Astrocyte (in vitro differentiated cells and primary cell): ENCODE measurements around the gene TRPM2. TPM values are rescaled to one million over a fixed set of nuclear protein-coding genes. Genes with fewer than 3 reads are reported as not detected.

Experiments
- DNase-seq: peaks from one replicate; pipeline ENCODE4 v3.0.0-alpha.2; 2010; ENCODE audit warnings: low read depth
- FAIRE-seq: peaks from 2 replicates; lab custom pipeline; 2011; peaks lifted over from hg19 to GRCh38; lab: Jason Lieb, UNC
- H2AFZ ChIP-seq: 2 replicates; pipeline ENCODE4 v1.6.0; 2012; ENCODE audit warnings: low read depth, low read length, inconsistent platforms
- H3K27ac ChIP-seq: 2 replicates; pipeline ENCODE4 v1.5.1; 2011; ENCODE audit warnings: low read depth, low read length, inconsistent platforms
- H3K27me3 ChIP-seq: 2 replicates; pipeline ENCODE4 v1.6.0; 2011; ENCODE audit warnings: low read length, inconsistent platforms; ENCODE audit not compliant: insufficient read depth
- H3K36me3 ChIP-seq: 2 replicates; pipeline ENCODE4 v1.5.1; 2011; ENCODE audit warnings: low read length, inconsistent platforms; ENCODE audit not compliant: insufficient read depth
- H3K4me1 ChIP-seq: 2 replicates; pipeline ENCODE4 v1.5.1; 2011; ENCODE audit warnings: low read length, inconsistent platforms; ENCODE audit not compliant: insufficient read depth
- H3K4me2 ChIP-seq: 2 replicates; pipeline ENCODE4 v1.6.0; 2012; ENCODE audit warnings: low read length, inconsistent platforms
- H3K4me3 ChIP-seq: 2 replicates; pipeline ENCODE4 v1.5.1; 2011; ENCODE audit warnings: low read depth, mild to moderate bottlenecking, low read length, inconsistent platforms; ENCODE audit not compliant: insufficient read depth
- H3K79me2 ChIP-seq: 2 replicates; pipeline ENCODE4 v1.6.0; 2012; ENCODE audit warnings: mild to moderate bottlenecking, low read length, inconsistent platforms; ENCODE audit not compliant: insufficient read depth
- H3K9ac ChIP-seq: 2 replicates; pipeline ENCODE4 v1.6.0; 2012; ENCODE audit warnings: mild to moderate bottlenecking, low read length, inconsistent platforms
- H3K9me3 ChIP-seq: 2 replicates; pipeline ENCODE4 v1.5.1; 2012; ENCODE audit warnings: low read depth, mild to moderate bottlenecking, low read length, inconsistent platforms; ENCODE audit not compliant: insufficient read depth
- H4K20me1 ChIP-seq: 2 replicates; pipeline ENCODE4 v1.6.0; 2012; ENCODE audit warnings: low read length, inconsistent platforms; ENCODE audit not compliant: insufficient read depth
- H3K27ac Mint-ChIP-seq: one replicate; pipeline ENCODE4 v1.8.0; 2021; ENCODE audit warnings: mild to moderate bottlenecking, mixed read lengths; ENCODE audit not compliant: unreplicated experiment
- H3K27me3 Mint-ChIP-seq: one replicate; pipeline ENCODE4 v1.8.0; 2021; ENCODE audit warnings: low read depth, mixed read lengths; ENCODE audit not compliant: unreplicated experiment
- H3K36me3 Mint-ChIP-seq: one replicate; pipeline ENCODE4 v1.8.0; 2021; ENCODE audit warnings: low read depth, mixed read lengths; ENCODE audit not compliant: unreplicated experiment
- H3K4me1 Mint-ChIP-seq: one replicate; pipeline ENCODE4 v1.8.0; 2021; ENCODE audit warnings: low read depth, mixed read lengths; ENCODE audit not compliant: unreplicated experiment
- H3K4me3 Mint-ChIP-seq: one replicate; pipeline ENCODE4 v1.8.0; 2021; ENCODE audit warnings: mild to moderate bottlenecking, moderate library complexity, mixed read lengths; ENCODE audit not compliant: unreplicated experiment
- H3K9me3 Mint-ChIP-seq: one replicate; pipeline ENCODE4 v1.8.0; 2021; ENCODE audit warnings: mild to moderate bottlenecking, mixed read lengths; ENCODE audit not compliant: unreplicated experiment
- CTCF ChIP-seq: IDR thresholded peaks from 2 replicates; pipeline ENCODE4 v1.5.1; 2011; ENCODE audit warnings: low read depth, mild to moderate bottlenecking, inconsistent platforms, low read length, moderate library complexity; ENCODE audit not compliant: insufficient read depth
- EZH2 ChIP-seq: IDR thresholded peaks from 2 replicates; pipeline ENCODE4 v1.6.1; 2012; ENCODE audit warnings: mild to moderate bottlenecking, low read length, inconsistent platforms; ENCODE audit not compliant: insufficient read depth
- total RNA-seq: library from RNA; stranded (reverse); gene quantifications from 2 replicates; pipeline ENCODE4 v1.2.1, GENCODE V29; 2021

Gene TRPM2
- total RNA-seq, 1 donor from 2014 or later: 0.79 TPM

GRCh38 chr21:44480200-44481053 lies 127.0 kb downstream of the TRPM2 start:
- Histone ChIP-seq H3K79me2 (no peaks in the 10 kb centered on the region), H3K9me3 (no peaks in the 10 kb centered on the region), H3K4me2 (no peak overlapping the region), H4K20me1 (no peaks in the 10 kb centered on the region), H3K27ac (no peak overlapping the region), H3K4me1 (no peaks in the 10 kb centered on the region), H3K27me3 (no peaks in the 10 kb centered on the region), H3K4me3 (no peak overlapping the region), H2AFZ (no peak overlapping the region), H3K36me3 (no peaks in the 10 kb centered on the region), H3K9ac (no peak overlapping the region)
- FAIRE-seq: no peak
- Mint-ChIP-seq H3K9me3 (no peaks in the 10 kb centered on the region), H3K27ac (no peak overlapping the region), H3K4me3 (no peak overlapping the region), H3K4me1 (no peaks in the 10 kb centered on the region), H3K27me3 (peaks cover 14% of the 10 kb centered on the region), H3K36me3 (no peaks in the 10 kb centered on the region)
- DNase-seq: no peak
- TF ChIP-seq EZH2 (no peak), CTCF (no peak)

GRCh38 chr21:44482581-44483287 lies 129.3 kb downstream of the TRPM2 start:
- Mint-ChIP-seq H3K9me3 (peaks cover 4% of the 10 kb centered on the region), H3K36me3 (no peaks in the 10 kb centered on the region), H3K27ac (no peak overlapping the region), H3K4me3 (no peak overlapping the region), H3K27me3 (peaks cover 19% of the 10 kb centered on the region), H3K4me1 (no peaks in the 10 kb centered on the region)
- Histone ChIP-seq H3K27me3 (no peaks in the 10 kb centered on the region), H3K79me2 (no peaks in the 10 kb centered on the region), H4K20me1 (no peaks in the 10 kb centered on the region), H3K27ac (no peak overlapping the region), H3K4me2 (no peak overlapping the region), H2AFZ (no peak overlapping the region), H3K36me3 (no peaks in the 10 kb centered on the region), H3K4me1 (no peaks in the 10 kb centered on the region), H3K9me3 (no peaks in the 10 kb centered on the region), H3K4me3 (no peak overlapping the region), H3K9ac (no peak overlapping the region)
- FAIRE-seq (no peak), DNase-seq (no peak)
- TF ChIP-seq CTCF (no peak), EZH2 (no peak)
